Stimulated activated CD8-positive, alpha-beta memory T cell treated with anti-CD3 and anti-CD28 coated beads, Interleukin-2, amount 100 ng/mL, for 1 hour (primary cell): ENCODE results near the gene GPHA2.

ENCODE experiments used
- DNase-seq, 2 donors: peaks; one replicate each; pipeline ENCODE4 v3.0.0-alpha.2; 2020; ENCODE audit warnings: low read depth in 2 of 2

Gene GPHA2

DNA sequence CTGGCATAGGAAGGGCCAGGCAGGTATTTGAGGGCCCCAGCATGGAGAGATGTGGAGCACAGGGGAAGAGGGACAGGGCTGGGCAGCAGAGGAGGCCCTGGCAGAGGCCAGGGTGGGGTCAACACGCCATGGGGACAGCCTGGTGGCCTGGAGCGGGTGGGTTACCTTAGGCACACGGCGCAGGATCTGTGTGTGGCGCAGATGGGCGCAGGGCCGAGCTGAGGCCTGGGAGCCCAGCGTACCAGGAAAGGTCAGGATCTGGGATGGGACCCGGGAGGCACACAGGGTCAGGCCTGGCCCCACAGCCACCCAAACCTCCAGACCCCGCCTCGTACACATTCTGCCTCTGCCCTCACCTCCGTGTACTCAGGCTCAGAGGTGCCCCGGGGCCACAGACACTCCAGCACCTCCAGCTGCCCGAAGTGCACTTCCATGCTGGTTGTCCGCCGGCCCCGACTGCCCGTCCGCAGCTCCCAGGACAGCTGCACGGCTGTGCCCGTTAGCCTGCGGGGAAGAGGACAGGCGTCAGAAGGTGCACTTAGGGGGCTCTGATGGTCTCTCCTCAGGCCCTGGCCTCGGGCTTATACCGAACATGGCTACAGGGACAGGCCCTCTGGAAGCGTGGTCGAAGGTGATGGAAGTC is 25.1 kb downstream of the GPHA2 start:
- no peak for DNase-seq

DNA sequence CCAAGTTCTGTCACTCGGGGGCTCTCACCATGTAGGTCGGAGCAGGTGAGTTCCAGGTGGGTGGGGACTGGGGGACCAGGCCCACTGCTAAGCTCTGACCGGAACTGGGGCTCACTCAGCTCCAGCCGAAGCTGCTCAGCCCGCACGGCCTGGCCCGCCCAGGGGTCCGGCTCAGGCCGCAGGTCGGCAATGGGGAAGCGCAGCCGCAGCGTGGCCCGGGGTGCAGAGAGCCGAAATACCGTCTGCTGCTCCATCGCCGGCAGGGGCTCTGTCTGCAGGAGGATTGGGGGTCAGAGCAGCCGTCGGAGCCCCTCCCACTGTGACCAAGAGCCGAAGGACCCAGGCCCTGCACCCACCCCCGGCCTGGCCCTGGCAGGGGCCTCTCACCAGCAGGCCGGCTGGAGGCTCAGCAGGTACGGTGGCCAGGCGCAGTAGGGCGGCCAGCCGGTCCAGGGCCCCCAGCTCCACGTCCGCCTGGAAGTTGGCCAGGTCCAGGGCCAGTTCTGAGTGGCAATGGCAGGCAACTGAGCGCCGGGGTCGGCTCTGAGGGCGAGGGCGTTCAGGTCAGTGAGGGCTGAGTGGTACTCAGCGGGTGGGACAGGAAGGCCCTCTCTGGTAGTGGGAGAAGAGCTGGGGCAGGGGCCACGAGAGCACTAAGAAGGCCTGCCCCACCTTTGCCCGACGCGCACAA is 25.9 kb downstream of the GPHA2 start:
- DNase-seq = no peak

- DNase-seq = no peak
Measured at GRCh38 chr11:64908766-64909165, 26.9 kb downstream of the GPHA2 start.

DNA sequence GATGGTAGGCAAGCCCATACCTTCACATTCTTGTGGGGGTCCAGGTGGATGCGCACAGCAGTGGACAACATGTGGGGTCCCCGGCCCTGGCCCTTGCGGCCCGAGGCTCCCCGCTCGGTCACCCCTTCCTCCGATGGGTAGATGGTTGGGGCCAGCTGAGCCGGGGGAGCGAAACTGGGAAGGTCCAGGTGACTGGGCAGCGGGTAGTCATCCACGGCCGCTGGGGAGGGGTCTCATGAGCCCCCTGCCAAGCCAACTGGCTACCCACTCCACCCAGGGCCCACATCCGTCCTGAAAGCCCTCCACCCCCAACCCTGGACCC is 29.4 kb downstream of the GPHA2 start:
- no peak for DNase-seq

GRCh38 chr11:64905516-64906313 is 30.0 kb downstream of the GPHA2 start:
- DNase-seq = no peak

GRCh38 chr11:64903291-64903833 is 32.3 kb downstream of the GPHA2 start:
- no peak for DNase-seq

GRCh38 chr11:64902102-64902900 is 33.4 kb downstream of the GPHA2 start:
- no peak for DNase-seq

DNA sequence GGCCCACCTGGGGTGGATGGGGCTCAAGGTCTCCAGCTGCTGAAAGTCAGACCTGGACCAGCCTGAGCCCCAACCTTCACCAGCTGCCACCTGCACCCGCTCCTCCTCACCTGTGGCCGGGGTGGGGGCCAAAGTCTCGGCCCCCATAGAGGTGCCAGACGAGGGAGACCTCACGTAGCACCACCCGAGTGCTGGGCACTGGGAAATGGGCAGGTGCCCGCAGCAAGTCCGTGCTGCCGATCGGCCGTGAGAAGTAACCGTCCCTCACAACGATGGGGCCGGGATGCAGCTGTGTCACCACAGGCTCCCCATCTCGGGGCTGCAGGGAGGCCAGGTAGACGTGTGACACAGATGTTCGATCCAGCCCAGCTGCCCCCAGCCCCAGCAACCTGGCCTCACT is 34.9 kb downstream of the GPHA2 start:
- no peak for DNase-seq

DNA sequence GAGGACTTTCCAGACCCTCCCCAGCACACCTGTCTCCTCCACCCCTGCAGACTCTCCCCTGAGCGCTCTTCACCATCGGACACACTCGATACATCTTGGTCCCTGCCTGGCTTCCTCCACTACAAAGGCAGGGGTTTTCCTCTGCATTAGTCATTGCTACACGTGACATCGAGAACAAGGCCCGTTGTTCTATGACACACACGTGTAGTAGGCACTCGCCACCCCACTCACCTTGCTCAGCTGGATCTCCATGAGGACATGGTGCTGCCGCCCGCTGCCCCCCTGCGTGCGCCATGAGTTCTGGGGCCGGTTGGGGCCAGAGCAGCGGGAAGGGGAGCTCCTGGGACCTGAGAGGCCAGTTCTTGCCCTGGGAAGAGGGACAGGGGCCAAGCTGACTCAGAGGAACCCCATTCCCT is 35.4 kb downstream of the GPHA2 start:
- peak in 1 of 2 donors; percentile 39 for DNase-seq

- DNase-seq = no peak
Measured at GRCh38 chr11:64898541-64898940, 37.2 kb downstream of the GPHA2 start.

DNA sequence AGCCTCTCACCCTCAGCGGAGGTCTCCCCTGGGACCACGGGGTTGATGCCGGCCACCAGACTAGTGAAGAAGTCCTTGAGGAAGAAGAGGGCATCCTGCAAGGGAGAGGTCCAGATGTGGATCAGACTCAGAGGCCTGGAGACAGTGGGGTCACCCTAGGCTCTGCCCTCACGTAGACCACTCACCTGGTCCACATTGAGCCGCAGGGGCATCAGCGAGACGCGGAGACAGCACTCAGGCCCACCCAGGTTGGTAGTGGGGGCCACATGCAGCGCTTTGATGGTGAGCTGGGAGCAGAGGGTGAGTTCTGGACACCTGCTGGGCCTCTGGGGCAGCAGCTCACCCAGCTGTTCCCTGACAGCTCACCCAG is 37.6 kb downstream of the GPHA2 start:
- DNase-seq = no peak

DNA sequence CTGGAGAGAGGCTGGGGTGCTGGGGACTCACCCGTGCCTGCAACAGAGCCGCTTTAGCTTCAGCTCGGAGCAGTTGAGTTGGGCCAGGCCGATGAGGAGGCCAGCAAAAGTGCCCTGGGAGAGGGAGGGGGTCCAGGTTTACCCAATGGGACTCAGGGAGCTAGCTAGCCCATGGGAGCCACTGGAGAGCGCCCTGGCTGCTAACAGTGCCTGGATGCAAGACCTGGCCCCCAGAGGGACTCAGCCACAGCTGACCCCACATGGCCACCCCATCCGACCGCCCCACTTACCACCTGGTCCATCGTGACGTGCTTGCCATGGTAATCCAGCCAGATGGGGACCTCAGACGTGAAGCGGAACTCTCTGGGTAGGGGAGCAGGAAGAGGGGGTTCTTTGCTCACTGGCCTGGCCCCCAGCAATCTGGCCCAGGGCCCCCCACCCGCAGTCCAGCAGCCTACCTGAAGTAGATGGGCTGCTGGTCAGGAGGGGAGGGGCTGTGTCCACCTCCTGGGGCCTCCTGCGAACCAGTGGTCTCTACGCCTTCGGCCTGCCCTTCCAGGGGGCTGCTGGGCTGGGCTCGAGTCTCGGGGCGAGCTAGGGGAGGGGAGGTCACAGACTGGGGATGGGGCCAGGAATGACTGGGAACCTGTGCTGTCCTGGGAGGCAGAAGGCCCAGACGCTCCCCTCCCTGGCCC is 38.2 kb downstream of the GPHA2 start:
- no peak for DNase-seq

- no peak for DNase-seq
Measured at GRCh38 chr11:64896448-64897022, 39.2 kb downstream of the GPHA2 start.

GRCh38 chr11:64894812-64895452 is 40.8 kb downstream of the GPHA2 start:
- DNase-seq = no peak

- DNase-seq = peak; percentile 84 to 87
Measured at GRCh38 chr11:64894070-64894811, 41.5 kb downstream of the GPHA2 start.

GRCh38 chr11:64893194-64894069 is 42.3 kb downstream of the GPHA2 start:
- DNase-seq = no peak

DNA sequence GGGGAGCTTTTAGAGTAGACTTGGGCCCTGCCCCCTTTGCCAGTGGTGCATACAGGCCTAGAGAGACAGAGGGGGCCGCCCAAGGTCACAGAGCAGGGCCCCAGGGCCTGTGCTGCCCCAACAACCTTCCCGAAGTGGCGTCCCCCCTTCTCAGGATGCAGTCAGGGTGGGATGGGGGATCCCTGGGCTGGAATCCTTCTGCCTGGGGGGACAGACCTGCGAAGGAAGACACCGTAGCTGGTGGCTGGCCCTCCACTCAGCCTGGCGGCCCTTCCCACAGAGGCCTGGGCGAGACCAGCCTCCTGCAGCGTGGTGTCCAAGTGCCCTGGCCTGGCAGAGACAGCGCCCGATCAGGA is 42.9 kb downstream of the GPHA2 start:
- DNase-seq = no peak

DNA sequence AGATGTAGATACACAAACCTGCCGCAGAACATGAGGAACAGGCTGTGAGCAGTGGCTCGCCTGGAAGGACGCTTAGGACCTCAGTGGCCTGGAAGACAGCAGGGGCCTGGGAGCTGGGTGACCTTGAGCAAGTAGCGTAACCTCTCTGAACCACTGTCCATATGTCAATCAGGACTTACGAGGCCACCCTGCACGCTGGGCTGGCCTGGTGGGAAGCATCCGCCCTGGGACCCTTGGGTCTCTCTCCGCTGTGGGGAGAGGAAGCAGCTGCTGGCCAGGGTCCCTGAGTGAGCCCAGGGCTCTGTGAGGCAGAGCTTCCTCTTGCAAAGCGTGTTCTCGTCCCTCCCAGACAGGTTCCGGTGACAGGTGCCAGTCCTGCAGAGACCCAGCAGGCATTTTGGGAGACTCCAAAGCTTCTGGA is 43.3 kb downstream of the GPHA2 start:
- no peak for DNase-seq

- DNase-seq = no peak
Measured at GRCh38 chr11:64891880-64892279, 43.8 kb downstream of the GPHA2 start.
